NCI-H128 (cell line): Measurements from ENCODE around the gene ACVR2B.

Source experiments
- DNase-seq: peaks from one replicate; lab custom pipeline; 2025; ENCODE audit not compliant: unreplicated experiment; lab: John Stamatoyannopoulos, UW

ACVR2B gene

GRCh38 chr3:38524141-38524739 is 70.5 kb downstream of the ACVR2B start:
- DNase-seq, result no peak

- no peak for DNase-seq
These were observed 73.1 kb downstream of the ACVR2B start for GRCh38 chr3:38526792-38527191.

GRCh38 chr3:38528457-38528856 is 74.8 kb downstream of the ACVR2B start:
- no peak for DNase-seq

GRCh38 chr3:38532529-38532928 is 78.8 kb downstream of the ACVR2B start:
- DNase-seq, result no peak

- DNase-seq, result no peak
These were observed 79.7 kb downstream of the ACVR2B start for GRCh38 chr3:38533285-38533976.

GRCh38 chr3:38534180-38534579 is 80.5 kb downstream of the ACVR2B start:
- DNase-seq, result no peak

- no peak for DNase-seq
These were observed 80.9 kb downstream of the ACVR2B start for GRCh38 chr3:38534604-38535003.

- DNase-seq, result no peak
These were observed 83.0 kb downstream of the ACVR2B start for GRCh38 chr3:38536671-38537070.

GRCh38 chr3:38538773-38539353 is 85.2 kb downstream of the ACVR2B start:
- DNase-seq, result no peak

- DNase-seq, result no peak
These were observed 88.1 kb downstream of the ACVR2B start for GRCh38 chr3:38541806-38542205.
